GM12801 (cell line): ENCODE results near the gene FGF14.

Experiments
- TF ChIP-seq, protein P1 (sequence below): IDR thresholded peaks from one replicate; pipeline ENCODE4 v1.5.1; 2011; ENCODE audit warnings: control low read depth; ENCODE audit not compliant: insufficient read length; ENCODE audit errors: extremely low read depth

Gene FGF14

GRCh38 chr13:101738336-101738735 lies 663.5 kb downstream of the FGF14 start:
- TF ChIP-seq, protein P1, sequence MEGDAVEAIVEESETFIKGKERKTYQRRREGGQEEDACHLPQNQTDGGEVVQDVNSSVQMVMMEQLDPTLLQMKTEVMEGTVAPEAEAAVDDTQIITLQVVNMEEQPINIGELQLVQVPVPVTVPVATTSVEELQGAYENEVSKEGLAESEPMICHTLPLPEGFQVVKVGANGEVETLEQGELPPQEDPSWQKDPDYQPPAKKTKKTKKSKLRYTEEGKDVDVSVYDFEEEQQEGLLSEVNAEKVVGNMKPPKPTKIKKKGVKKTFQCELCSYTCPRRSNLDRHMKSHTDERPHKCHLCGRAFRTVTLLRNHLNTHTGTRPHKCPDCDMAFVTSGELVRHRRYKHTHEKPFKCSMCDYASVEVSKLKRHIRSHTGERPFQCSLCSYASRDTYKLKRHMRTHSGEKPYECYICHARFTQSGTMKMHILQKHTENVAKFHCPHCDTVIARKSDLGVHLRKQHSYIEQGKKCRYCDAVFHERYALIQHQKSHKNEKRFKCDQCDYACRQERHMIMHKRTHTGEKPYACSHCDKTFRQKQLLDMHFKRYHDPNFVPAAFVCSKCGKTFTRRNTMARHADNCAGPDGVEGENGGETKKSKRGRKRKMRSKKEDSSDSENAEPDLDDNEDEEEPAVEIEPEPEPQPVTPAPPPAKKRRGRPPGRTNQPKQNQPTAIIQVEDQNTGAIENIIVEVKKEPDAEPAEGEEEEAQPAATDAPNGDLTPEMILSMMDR = no peak

DNA sequence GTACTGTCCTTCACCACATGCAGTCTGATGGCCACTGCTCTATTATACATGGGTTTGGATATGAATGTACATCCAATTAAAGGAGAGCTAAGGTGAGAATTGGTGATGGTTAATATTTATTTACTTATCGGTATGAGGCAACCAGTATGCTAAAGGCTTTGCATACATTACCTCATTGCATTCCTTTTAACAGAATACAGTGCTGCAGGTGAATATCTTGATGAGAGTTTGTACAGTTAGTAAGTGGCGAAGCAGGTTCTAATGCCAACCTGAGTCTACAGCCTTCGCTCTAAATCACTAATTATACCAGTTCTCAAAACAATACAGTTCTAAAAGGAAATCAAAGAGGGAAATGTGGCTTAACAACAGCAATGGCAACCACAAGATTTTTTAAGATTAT lies 665.3 kb downstream of the FGF14 start:
- TF ChIP-seq, protein P1 = no peak

GRCh38 chr13:101730420-101731000 lies 671.3 kb downstream of the FGF14 start:
- TF ChIP-seq, protein P1 = no peak

- TF ChIP-seq, protein P1 = no peak
These were observed 673.2 kb downstream of the FGF14 start for GRCh38 chr13:101728615-101729014.

GRCh38 chr13:101728021-101728420 lies 673.8 kb downstream of the FGF14 start:
- TF ChIP-seq, protein P1 = no peak

DNA sequence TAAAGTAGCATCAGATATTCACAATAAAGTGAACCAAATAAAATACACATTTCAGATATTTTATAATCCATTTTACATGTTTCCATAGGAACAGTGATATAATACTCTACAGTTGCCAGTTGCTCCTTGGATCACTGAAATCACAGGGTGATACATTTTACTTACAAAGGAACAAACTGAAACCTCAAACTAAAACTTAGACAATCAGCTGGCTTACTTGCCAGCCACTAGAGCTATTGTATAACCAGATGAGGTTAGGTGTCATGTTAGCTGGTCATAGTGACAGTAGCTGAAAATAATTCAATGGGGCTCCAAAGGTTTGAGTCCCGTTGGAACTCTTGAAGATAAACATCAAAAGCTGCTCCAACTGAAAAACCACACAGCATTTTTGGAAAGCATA lies 674.7 kb downstream of the FGF14 start:
- TF ChIP-seq, protein P1 = no peak

DNA sequence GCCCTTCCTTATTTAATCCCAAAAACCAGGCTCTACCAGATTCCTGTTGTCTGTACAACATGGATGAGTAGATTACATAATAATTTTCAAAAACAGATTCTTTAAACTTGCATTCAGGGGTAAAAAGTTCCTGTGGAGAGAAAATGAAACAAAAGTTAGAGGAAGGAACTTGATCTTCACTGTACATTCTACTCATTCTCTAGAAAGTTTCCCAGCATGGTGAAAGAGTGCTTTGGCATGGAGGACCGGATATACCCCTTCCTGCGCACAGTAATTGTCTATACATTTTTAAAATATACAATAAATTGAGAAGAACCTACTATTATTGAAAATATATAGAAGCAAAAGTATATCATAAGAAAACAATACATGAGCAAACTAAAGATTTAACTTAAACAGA lies 675.2 kb downstream of the FGF14 start:
- TF ChIP-seq, protein P1 = no peak
